ENCODE measurements around the gene PTBP3.

GRCh38 chr9:112198646-112199045 is 134.8 kb downstream of the PTBP3 start:
- TF ChIP-seq POLR2AphosphoS5 (IDR thresholded peaks at IDR 0.05; ENCODE audit: borderline replicate concordance, low read depth, low read length) (no peak), EZH2 (IDR thresholded peaks at IDR 0.05) (no peak), FOXP2 (optimal IDR thresholded peaks at IDR 0.05; ENCODE audit: control extremely low read depth, extremely low read length, insufficient read depth) (no peak)
